Measurements from ENCODE around the gene FNIP2. TPM values are rescaled to one million over a fixed set of nuclear protein-coding genes. Genes with fewer than 3 reads are reported as not detected.
"Not testable (repeated sequence)": the region's sequence is repeated elsewhere in the genome, so short reads cannot be mapped to it uniquely, and the experiment has no call there.

Gene FNIP2
- total RNA-seq, 1 donor from 2014 or later = 36.5 TPM

GRCh38 chr4:158758142-158758541, 10.7 kb upstream of the FNIP2 start:
- DNase-seq (ENCODE audit: extremely low spot score, unreplicated experiment) = no peak
- H3K27me3 Mint-ChIP-seq = no peaks in the 10 kb centered on the region

GRCh38 chr4:158758703-158759102, 10.1 kb upstream of the FNIP2 start:
- H3K27me3 Mint-ChIP-seq = no peaks in the 10 kb centered on the region
- no peak overlapping the region for H3K4me3 Mint-ChIP-seq
- DNase-seq (ENCODE audit: extremely low spot score, unreplicated experiment) = no peak
- H3K36me3 Mint-ChIP-seq = no peaks in the 10 kb centered on the region
- no peaks in the 10 kb centered on the region for H3K4me1 Mint-ChIP-seq (ENCODE audit: unreplicated experiment)
- no peak for TF ChIP-seq CTCF (conservative IDR thresholded peaks at IDR 0.05)
- H3K27ac Mint-ChIP-seq = no peak overlapping the region
- H3K9me3 Mint-ChIP-seq = no peaks in the 10 kb centered on the region

More at GRCh38 chr4:158758142-158758541, 10.7 kb upstream of the FNIP2 start:
- H3K27ac Mint-ChIP-seq = no peak overlapping the region
- no peaks in the 10 kb centered on the region for H3K36me3 Mint-ChIP-seq
- H3K9me3 Mint-ChIP-seq = no peaks in the 10 kb centered on the region
- no peak overlapping the region for H3K4me3 Mint-ChIP-seq
- H3K4me1 Mint-ChIP-seq (ENCODE audit: unreplicated experiment) = no peaks in the 10 kb centered on the region
- TF ChIP-seq CTCF (conservative IDR thresholded peaks at IDR 0.05) = no peak

GRCh38 chr4:158759539-158759938, 9.3 kb upstream of the FNIP2 start:
- H3K9me3 Mint-ChIP-seq = not testable (repeated sequence)

GRCh38 chr4:158760866-158761265, 8.0 kb upstream of the FNIP2 start:
- TF ChIP-seq CTCF (conservative IDR thresholded peaks at IDR 0.05) = no peak
- no peaks in the 10 kb centered on the region for H3K27me3 Mint-ChIP-seq
- H3K27ac Mint-ChIP-seq = no peak overlapping the region
- no peak for DNase-seq (ENCODE audit: extremely low spot score, unreplicated experiment)
- no peaks in the 10 kb centered on the region for H3K4me1 Mint-ChIP-seq (ENCODE audit: unreplicated experiment)
- H3K4me3 Mint-ChIP-seq = no peak overlapping the region
- no peaks in the 10 kb centered on the region for H3K9me3 Mint-ChIP-seq
- no peaks in the 10 kb centered on the region for H3K36me3 Mint-ChIP-seq

More at GRCh38 chr4:158759539-158759938, 9.3 kb upstream of the FNIP2 start:
- not testable (repeated sequence) for H3K36me3 Mint-ChIP-seq; H3K4me3 Mint-ChIP-seq; H3K27ac Mint-ChIP-seq; DNase-seq (ENCODE audit: extremely low spot score, unreplicated experiment); H3K27me3 Mint-ChIP-seq; H3K4me1 Mint-ChIP-seq (ENCODE audit: unreplicated experiment)

GRCh38 chr4:158762553-158762952, 6.3 kb upstream of the FNIP2 start:
- no peaks in the 10 kb centered on the region for H3K9me3 Mint-ChIP-seq
- no peak for TF ChIP-seq CTCF (conservative IDR thresholded peaks at IDR 0.05)
- H3K4me3 Mint-ChIP-seq = no peak overlapping the region
- H3K36me3 Mint-ChIP-seq = no peaks in the 10 kb centered on the region
- no peaks in the 10 kb centered on the region for H3K27me3 Mint-ChIP-seq
- DNase-seq (ENCODE audit: extremely low spot score, unreplicated experiment) = no peak
- H3K4me1 Mint-ChIP-seq (ENCODE audit: unreplicated experiment) = no peaks in the 10 kb centered on the region
- no peak overlapping the region for H3K27ac Mint-ChIP-seq

- H3K27me3 Mint-ChIP-seq = no peaks in the 10 kb centered on the region
- no peaks in the 10 kb centered on the region for H3K9me3 Mint-ChIP-seq
- no peaks in the 10 kb centered on the region for H3K36me3 Mint-ChIP-seq
- TF ChIP-seq CTCF (conservative IDR thresholded peaks at IDR 0.05) = no peak
- H3K4me1 Mint-ChIP-seq (ENCODE audit: unreplicated experiment) = no peaks in the 10 kb centered on the region
- H3K4me3 Mint-ChIP-seq = no peak overlapping the region
- DNase-seq (ENCODE audit: extremely low spot score, unreplicated experiment) = no peak
- H3K27ac Mint-ChIP-seq = no peak overlapping the region
Measured at GRCh38 chr4:158763462-158763861, 5.4 kb upstream of the FNIP2 start.

Measured in type B pancreatic cell (in vitro differentiated cells).